LNCaP clone FGC (cell line): ENCODE data around the gene LRRC8E.

Source experiments
- DNase-seq: peaks from one replicate; pipeline ENCODE4 v3.0.0-alpha.2; 2011; ENCODE audit warnings: low read depth
- H3K4me3 ChIP-seq: 2 replicates; pipeline ENCODE4 v1.5.1; 2011; ENCODE audit warnings: mild to moderate bottlenecking, low read depth, low read length, control low read depth
- CTCF ChIP-seq: IDR thresholded peaks from 2 replicates; pipeline ENCODE4 v1.5.1; 2012; ENCODE audit warnings: mild to moderate bottlenecking; ENCODE audit not compliant: control insufficient read depth, insufficient read depth; ENCODE audit errors: extremely low read depth

The LRRC8E gene

DNA sequence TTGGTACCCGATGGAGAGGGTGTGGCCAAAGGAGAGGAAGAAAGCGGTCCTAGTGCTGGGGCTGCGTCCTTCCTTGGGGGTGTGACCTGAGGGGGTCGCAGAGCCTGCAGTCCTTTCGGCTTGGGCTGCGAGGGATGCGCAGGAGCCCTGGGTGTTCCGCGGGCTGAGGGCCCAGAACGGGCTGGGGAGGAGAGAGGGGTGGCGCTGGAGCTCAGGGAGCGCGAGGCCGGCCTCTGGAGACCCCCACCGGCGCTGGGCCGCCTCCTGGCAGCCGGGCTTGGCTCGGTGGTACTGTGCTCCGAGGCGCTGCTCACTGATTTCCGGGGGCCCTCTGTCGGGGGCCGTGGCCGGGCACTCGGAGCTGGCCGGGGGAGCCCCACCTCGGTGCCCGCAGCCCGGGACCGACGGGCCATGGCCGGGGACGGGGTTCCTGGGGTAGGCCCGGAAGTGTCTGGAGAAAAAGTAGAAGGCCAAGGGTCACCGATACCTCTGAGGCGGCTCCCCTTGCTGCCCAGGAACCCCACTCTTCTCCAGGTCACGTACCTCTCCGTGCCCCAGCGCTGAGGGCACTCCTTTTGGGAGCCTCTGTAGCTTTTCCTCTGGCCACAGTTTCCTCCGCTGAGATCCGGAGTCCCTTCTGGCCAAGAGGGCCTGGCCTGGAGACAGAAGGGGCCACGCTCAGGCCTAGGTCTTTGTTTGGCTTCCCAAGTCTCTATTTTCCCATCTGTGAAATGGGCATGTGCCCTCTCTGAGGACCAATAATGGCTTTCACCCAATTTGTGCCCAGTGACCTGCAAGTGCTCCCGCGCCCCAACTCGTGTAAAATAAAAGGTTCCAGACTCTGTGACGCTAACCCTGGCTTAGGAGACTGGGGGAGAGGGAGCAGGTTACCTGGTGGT lies 15.8 kb upstream of the LRRC8E start:
- no peak for DNase-seq
- no peak overlapping the region for H3K4me3 ChIP-seq
- TF ChIP-seq CTCF = no peak

DNA sequence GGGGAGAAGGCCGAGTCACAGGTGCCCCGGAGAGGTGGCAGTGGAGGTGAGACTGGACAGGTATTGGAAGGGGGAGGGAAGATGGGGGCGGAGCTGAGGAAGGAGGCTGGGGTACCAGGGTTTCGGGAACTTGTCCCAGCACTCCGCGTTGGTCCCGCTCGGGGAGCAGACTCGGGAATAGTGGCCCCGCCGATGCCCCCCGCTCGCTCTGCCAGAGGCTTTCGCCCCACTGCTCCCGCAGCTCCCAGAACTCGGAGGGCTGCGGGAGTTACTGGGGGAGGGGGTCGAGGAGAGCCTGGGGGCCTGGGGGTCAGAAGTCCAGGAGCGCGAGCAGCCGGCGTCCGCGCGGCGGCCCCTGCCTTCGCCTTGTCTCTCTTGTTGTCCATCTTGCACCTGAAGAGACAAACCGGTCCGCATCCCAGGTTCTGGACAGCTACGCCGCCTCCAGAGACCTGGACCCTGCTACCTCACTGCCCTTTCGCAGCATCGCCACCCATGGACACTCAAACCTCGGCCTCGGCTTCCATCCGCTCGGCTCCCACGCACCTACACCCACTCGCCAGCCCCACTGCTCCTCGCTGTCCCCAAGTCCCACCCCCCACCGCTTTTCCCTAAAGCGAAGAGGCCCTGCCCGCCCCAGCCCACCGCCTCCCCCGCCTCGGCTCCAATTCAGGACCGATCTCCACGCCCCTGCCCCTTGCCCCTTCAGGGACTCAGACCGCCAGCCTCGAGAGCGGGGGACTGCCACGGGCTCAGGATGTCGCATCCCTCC lies 14.8 kb upstream of the LRRC8E start:
- no peak for TF ChIP-seq CTCF
- no peak for DNase-seq
- peak overlapping the region; percentile 65 for H3K4me3 ChIP-seq

DNA sequence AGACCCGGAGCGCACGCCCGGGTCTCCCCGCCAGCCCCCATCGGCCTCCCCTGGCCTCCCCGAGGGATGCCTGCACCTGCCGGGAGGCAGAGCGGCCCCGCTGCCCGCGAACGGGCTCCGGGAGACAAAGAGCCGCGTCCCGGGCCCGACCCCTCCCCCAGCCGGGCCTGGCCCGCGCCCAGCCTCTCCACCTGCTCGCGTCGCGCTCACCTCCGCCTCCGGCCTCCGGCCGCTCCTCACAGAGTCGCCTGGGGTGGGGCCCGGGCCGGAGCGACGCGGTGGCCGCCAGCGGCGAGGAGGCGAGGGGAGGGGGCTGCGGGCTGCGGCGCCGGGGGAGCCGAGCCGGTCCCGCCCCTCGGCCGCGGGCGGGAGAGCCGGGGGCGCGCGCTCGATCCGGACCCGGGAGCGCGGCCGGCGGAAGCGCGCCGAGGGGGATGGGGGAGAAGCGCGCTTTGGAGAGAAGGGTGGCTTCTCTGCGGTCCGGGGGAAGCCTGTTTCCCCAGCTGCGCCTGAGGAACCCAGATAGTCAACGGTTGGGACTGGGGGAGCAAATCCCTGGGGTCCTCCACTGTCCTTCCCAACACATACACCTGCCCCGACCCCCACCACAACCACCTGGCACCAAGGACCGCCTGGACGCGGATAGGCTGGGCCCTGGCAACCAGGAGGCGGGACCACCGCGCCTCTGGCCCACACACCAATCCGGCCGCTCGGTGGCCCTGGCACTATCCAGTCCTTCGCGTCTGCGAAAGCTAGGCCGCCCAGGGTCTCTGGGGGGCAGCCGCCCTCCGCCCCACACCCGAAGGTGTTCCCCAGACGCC lies 14.0 kb upstream of the LRRC8E start, which contains the start of gene PRR36:
Gene PRR36 (minus strand): TSS at position 315 of the 821 bp plus-strand sequence. CDS start 701 bp downstream, outside the sequence.
- DNase-seq = no peak
- no peak for TF ChIP-seq CTCF

GRCh38 chr19:7874897-7875273 lies 13.4 kb upstream of the LRRC8E start:
- no peak for TF ChIP-seq CTCF
- H3K4me3 ChIP-seq = peak overlapping the region; percentile 65

More for the DNA sequence above, 14.0 kb upstream of the LRRC8E start, which contains the start of gene PRR36:
- H3K4me3 ChIP-seq = peak within 1 kb of the TSS; percentile 65

DNA sequence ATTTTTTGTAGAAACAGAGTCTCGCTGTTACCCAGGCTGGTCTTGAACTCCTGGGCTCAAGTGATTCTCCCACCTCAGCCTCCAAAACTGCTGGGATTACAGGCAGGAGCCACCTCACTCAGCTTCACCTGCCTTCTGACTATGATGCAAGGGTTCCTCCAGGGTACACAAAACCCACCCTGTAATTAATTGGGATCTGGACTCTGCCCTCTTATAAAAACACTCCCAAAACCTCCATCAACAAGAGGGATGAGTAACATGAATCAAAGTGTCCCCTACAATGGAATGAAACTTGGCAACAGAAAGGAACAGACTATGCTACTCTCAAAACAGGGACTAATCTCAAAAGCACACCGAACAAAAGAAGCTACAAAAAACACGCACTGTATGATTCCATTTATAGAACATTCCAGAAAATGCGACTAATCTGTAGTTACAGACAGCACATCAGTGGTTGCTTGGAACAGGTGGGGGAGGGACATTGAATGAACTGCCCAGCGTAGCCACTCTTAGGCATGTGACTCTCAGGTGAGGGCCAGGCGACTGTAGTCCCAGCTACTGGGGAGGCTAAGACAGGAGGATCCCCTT lies 11.0 kb upstream of the LRRC8E start:
- no peak for TF ChIP-seq CTCF
- no peak for DNase-seq
- H3K4me3 ChIP-seq = no peak overlapping the region

More at GRCh38 chr19:7874897-7875273, 13.4 kb upstream of the LRRC8E start:
- DNase-seq = no peak
